ENCODE results near the gene MRPL58.

Gene MRPL58

GRCh38 chr17:75032720-75033280 is 20.3 kb downstream of the MRPL58 start:
- Histone ChIP-seq H3K18ac (ENCODE audit: low read length) (no peak overlapping the region), H3K4me3 (ENCODE audit: low read depth, low read length) (no peak overlapping the region), H3K27me3 (ENCODE audit: insufficient read depth, low read length) (no peaks in the 10 kb centered on the region), H3K27ac (ENCODE audit: low read depth, low read length) (no peak overlapping the region), H2BK12ac (ENCODE audit: low read length) (no peak overlapping the region), H3K23ac (ENCODE audit: low read length) (no peak overlapping the region), H2AK5ac (ENCODE audit: low read length) (no peak overlapping the region), H3K4ac (ENCODE audit: low read depth, low read length) (no peak overlapping the region), H3K4me2 (ENCODE audit: low read length) (peak overlapping the region; percentile 53), H4K91ac (ENCODE audit: low read depth, low read length) (no peak overlapping the region), H3K4me1 (ENCODE audit: control insufficient read depth in 1 of 2, insufficient read depth in 2 of 2, low read length in 2 of 2) (peaks cover 0 to 10% of the 10 kb centered on the region in 2 experiments), H2BK5ac (ENCODE audit: low read depth, low read length, poor library complexity) (no peak overlapping the region), H3K79me1 (ENCODE audit: low read length) (peaks cover 10% of the 10 kb centered on the region), H3K14ac (ENCODE audit: low read length) (no peak overlapping the region), H2BK120ac (ENCODE audit: insufficient read depth, low read length, poor library complexity) (no peak overlapping the region), H4K8ac (ENCODE audit: low read depth, low read length) (no peak overlapping the region), H3K79me2 (ENCODE audit: control insufficient read depth, insufficient read depth, low read length, poor library complexity) (peaks cover 5% of the 10 kb centered on the region), H4K12ac (ENCODE audit: low read depth, low read length) (no peak overlapping the region), H2AFZ (ENCODE audit: insufficient read depth, low read length, poor library complexity) (no peak overlapping the region), H3K36me3 (ENCODE audit: control insufficient read depth in 1 of 2, insufficient read depth in 2 of 2, low read length in 2 of 2) (peaks cover 0 to 3% of the 10 kb centered on the region in 2 experiments), H3K9me3 (ENCODE audit: insufficient read depth, low read depth, low read length) (peaks cover 8% of the 10 kb centered on the region), H3K9ac (ENCODE audit: low read length) (no peak overlapping the region)
- no CpG with 5 or more reads among the region's 13 CpGs for WGBS (ENCODE audit: extremely low coverage, insufficient coverage, insufficient read length)
- peak in 1 of 2 donors; percentile 18 for DNase-seq

- Histone ChIP-seq H3K9me3 (ENCODE audit: insufficient read depth, low read depth, low read length) (peaks cover 8% of the 10 kb centered on the region), H3K14ac (ENCODE audit: low read length) (peak overlapping the region; percentile 18), H3K4me1 (ENCODE audit: control insufficient read depth in 1 of 2, insufficient read depth in 2 of 2, low read length in 2 of 2) (peaks cover 0 to 10% of the 10 kb centered on the region in 2 experiments), H4K91ac (ENCODE audit: low read depth, low read length) (no peak overlapping the region), H3K4me2 (ENCODE audit: low read length) (peak overlapping the region; percentile 83), H2AK5ac (ENCODE audit: low read length) (no peak overlapping the region), H3K4me3 (ENCODE audit: low read depth, low read length) (peak overlapping the region; percentile 90), H4K12ac (ENCODE audit: low read depth, low read length) (no peak overlapping the region), H2AFZ (ENCODE audit: insufficient read depth, low read length, poor library complexity) (peak overlapping the region; percentile 55), H4K8ac (ENCODE audit: low read depth, low read length) (peak overlapping the region; percentile 46), H3K27ac (ENCODE audit: low read depth, low read length) (no peak overlapping the region), H3K4ac (ENCODE audit: low read depth, low read length) (no peak overlapping the region), H2BK12ac (ENCODE audit: low read length) (no peak overlapping the region), H2BK5ac (ENCODE audit: low read depth, low read length, poor library complexity) (no peak overlapping the region), H3K23ac (ENCODE audit: low read length) (no peak overlapping the region), H3K79me2 (ENCODE audit: control insufficient read depth, insufficient read depth, low read length, poor library complexity) (peaks cover 5% of the 10 kb centered on the region), H3K36me3 (ENCODE audit: control insufficient read depth in 1 of 2, insufficient read depth in 2 of 2, low read length in 2 of 2) (peaks cover 3% of the 10 kb centered on the region in 2 experiments), H3K9ac (ENCODE audit: low read length) (peak overlapping the region; percentile 44), H3K27me3 (ENCODE audit: insufficient read depth, low read length) (no peaks in the 10 kb centered on the region), H3K18ac (ENCODE audit: low read length) (no peak overlapping the region), H2BK120ac (ENCODE audit: insufficient read depth, low read length, poor library complexity) (no peak overlapping the region), H3K79me1 (ENCODE audit: low read length) (peaks cover 10% of the 10 kb centered on the region)
- no CpG with 5 or more reads among the region's 36 CpGs for WGBS (ENCODE audit: extremely low coverage, insufficient coverage, insufficient read length)
- DNase-seq, result peak; percentile 92 to 97
These were observed 21.1 kb downstream of the MRPL58 start for GRCh38 chr17:75033346-75034235.

- peak overlapping the region; percentile 67 for H4K91ac ChIP-seq (ENCODE audit: low read depth, low read length)
- peak overlapping the region; percentile 88 for H2AFZ ChIP-seq (ENCODE audit: insufficient read depth, low read length, poor library complexity)
- H3K36me3 ChIP-seq (ENCODE audit: control insufficient read depth in 1 of 2, insufficient read depth in 2 of 2, low read length in 2 of 2), result peaks cover 6 to 9% of the 10 kb centered on the region in 2 experiments
- H2BK120ac ChIP-seq (ENCODE audit: insufficient read depth, low read length, poor library complexity), result peak overlapping the region; percentile 65
- peaks cover 5% of the 10 kb centered on the region for H3K79me2 ChIP-seq (ENCODE audit: control insufficient read depth, insufficient read depth, low read length, poor library complexity)
- H3K79me1 ChIP-seq (ENCODE audit: low read length), result peaks cover 10% of the 10 kb centered on the region
- no CpG with 5 or more reads among the region's 43 CpGs for WGBS (ENCODE audit: extremely low coverage, insufficient coverage, insufficient read length)
- H3K18ac ChIP-seq (ENCODE audit: low read length), result peak overlapping the region; percentile 36
- peak overlapping the region; percentile 22 for H4K12ac ChIP-seq (ENCODE audit: low read depth, low read length)
- peak overlapping the region; percentile 87 for H3K9ac ChIP-seq (ENCODE audit: low read length)
- no peak overlapping the region for H2AK5ac ChIP-seq (ENCODE audit: low read length)
- peak overlapping the region; percentile 63 for H3K14ac ChIP-seq (ENCODE audit: low read length)
- peaks cover 8% of the 10 kb centered on the region for H3K9me3 ChIP-seq (ENCODE audit: insufficient read depth, low read depth, low read length)
- H2BK12ac ChIP-seq (ENCODE audit: low read length), result no peak overlapping the region
- no peak overlapping the region for H3K23ac ChIP-seq (ENCODE audit: low read length)
- DNase-seq, result peak; percentile 89 to 94
- peaks cover 0 to 10% of the 10 kb centered on the region in 2 experiments for H3K4me1 ChIP-seq (ENCODE audit: control insufficient read depth in 1 of 2, insufficient read depth in 2 of 2, low read length in 2 of 2)
- no peaks in the 10 kb centered on the region for H3K27me3 ChIP-seq (ENCODE audit: insufficient read depth, low read length)
- peak overlapping the region; percentile 69 for H3K27ac ChIP-seq (ENCODE audit: low read depth, low read length)
- peak overlapping the region; percentile 90 for H3K4me3 ChIP-seq (ENCODE audit: low read depth, low read length)
- H3K4me2 ChIP-seq (ENCODE audit: low read length), result peak overlapping the region; percentile 67
- peak overlapping the region; percentile 47 for H2BK5ac ChIP-seq (ENCODE audit: low read depth, low read length, poor library complexity)
- peak overlapping the region; percentile 57 for H3K4ac ChIP-seq (ENCODE audit: low read depth, low read length)
- peak overlapping the region; percentile 56 for H4K8ac ChIP-seq (ENCODE audit: low read depth, low read length)
These were observed 21.9 kb downstream of the MRPL58 start for GRCh38 chr17:75034236-75034908.

GRCh38 chr17:75036643-75037268 is 24.3 kb downstream of the MRPL58 start:
- WGBS (ENCODE audit: extremely low coverage, insufficient coverage, insufficient read length), result no CpG with 5 or more reads among the region's 27 CpGs
- no peak overlapping the region for H3K4me2 ChIP-seq (ENCODE audit: low read length)
- peaks cover 0 to 10% of the 10 kb centered on the region in 2 experiments for H3K4me1 ChIP-seq (ENCODE audit: control insufficient read depth in 1 of 2, insufficient read depth in 2 of 2, low read length in 2 of 2)
- no peak overlapping the region for H3K4me3 ChIP-seq (ENCODE audit: low read depth, low read length)
- no peak overlapping the region for H4K12ac ChIP-seq (ENCODE audit: low read depth, low read length)
- no peak overlapping the region for H4K8ac ChIP-seq (ENCODE audit: low read depth, low read length)
- no peak overlapping the region for H2BK12ac ChIP-seq (ENCODE audit: low read length)
- H3K27me3 ChIP-seq (ENCODE audit: insufficient read depth, low read length), result no peaks in the 10 kb centered on the region
- H4K91ac ChIP-seq (ENCODE audit: low read depth, low read length), result no peak overlapping the region
- no peak overlapping the region for H2AFZ ChIP-seq (ENCODE audit: insufficient read depth, low read length, poor library complexity)
- H3K79me1 ChIP-seq (ENCODE audit: low read length), result peaks cover 10% of the 10 kb centered on the region
- no peak overlapping the region for H3K23ac ChIP-seq (ENCODE audit: low read length)
- no peak overlapping the region for H3K14ac ChIP-seq (ENCODE audit: low read length)
- H3K4ac ChIP-seq (ENCODE audit: low read depth, low read length), result no peak overlapping the region
- H2AK5ac ChIP-seq (ENCODE audit: low read length), result no peak overlapping the region
- DNase-seq, result peak in 1 of 2 donors; percentile 17
- no peak overlapping the region for H3K27ac ChIP-seq (ENCODE audit: low read depth, low read length)
- H2BK120ac ChIP-seq (ENCODE audit: insufficient read depth, low read length, poor library complexity), result no peak overlapping the region
- peaks cover 5% of the 10 kb centered on the region for H3K79me2 ChIP-seq (ENCODE audit: control insufficient read depth, insufficient read depth, low read length, poor library complexity)
- H2BK5ac ChIP-seq (ENCODE audit: low read depth, low read length, poor library complexity), result no peak overlapping the region
- H3K9me3 ChIP-seq (ENCODE audit: insufficient read depth, low read depth, low read length), result peaks cover 1% of the 10 kb centered on the region
- no peak overlapping the region for H3K18ac ChIP-seq (ENCODE audit: low read length)
- no peak overlapping the region for H3K9ac ChIP-seq (ENCODE audit: low read length)
- H3K36me3 ChIP-seq (ENCODE audit: control insufficient read depth in 1 of 2, insufficient read depth in 2 of 2, low read length in 2 of 2), result peaks cover 20 to 27% of the 10 kb centered on the region in 2 experiments
